ENCODE data around the gene PRICKLE4. TPM values are rescaled to one million over a fixed set of nuclear protein-coding genes. Genes with fewer than 3 reads are reported as not detected.

Gene PRICKLE4
- total and polyA plus RNA-seq, 2 of the 8 experiments (the other 6 are each of a cell fraction or from before 2014, with no cell fraction given) = 0.32 to 1.4 TPM

- TF ChIP-seq TBP (IDR thresholded peaks at IDR 0.05; ENCODE audit: low read depth, low read length) = no peak
These were observed 4.1 kb downstream of the PRICKLE4 start (continued) for GRCh38 chr6:41784581-41785171.
